ENCODE measurements around the gene APPBP2.

DNA sequence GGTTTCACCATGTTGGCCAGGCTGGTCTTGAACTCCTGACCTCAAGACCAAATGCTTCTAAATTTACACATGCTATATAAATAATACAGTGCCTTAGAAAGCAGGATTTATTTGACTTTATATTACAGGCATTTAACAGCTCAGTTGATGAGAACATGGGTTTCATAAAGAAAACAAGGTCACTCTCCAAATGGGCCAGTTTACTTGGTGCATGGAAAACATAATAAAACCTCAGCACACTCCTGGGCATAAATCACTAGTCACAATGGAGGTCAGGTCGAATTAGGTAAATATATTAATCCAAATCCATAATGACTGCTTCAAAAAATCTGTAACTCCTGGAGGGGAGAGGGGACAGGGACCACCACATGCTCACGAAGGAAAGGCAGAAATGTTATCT, 24.5 kb downstream of the APPBP2 start:
- TF ChIP-seq SUZ12 (IDR thresholded peaks at IDR 0.05; ENCODE audit: extremely low read depth, insufficient read depth, insufficient read length) (no peak), ZNF274 (IDR thresholded peaks at IDR 0.05; ENCODE audit: low read depth, low read length) (no peak)
